Thyroid gland (tissue), 4 donors: ENCODE data around the gene GCC2.

Experiments
- POLR2A ChIP-seq, 2 donors: fragments of 450-650 bp; IDR thresholded peaks; one replicate each; pipeline ENCODE4 v1.6.1; 2017; ENCODE audit warnings: antibody characterized with exemption in 2 of 2, mild to moderate bottlenecking in 2 of 2, moderate library complexity in 1 of 2
- TF ChIP-seq, protein P1 (sequence below), 6 experiments: fragments of 200-600 bp in 3 of 6; fragments of 450-650 bp in 3 of 6; sonication (generic) in 3 of 6; IDR thresholded peaks; one replicate each; pipeline ENCODE4 v1.5.1; 2016 to 2019; ENCODE audit warnings: antibody characterized with exemption in 6 of 6, mild to moderate bottlenecking in 2 of 6, inconsistent platforms in 1 of 6, moderate library complexity in 1 of 6

DNA sequence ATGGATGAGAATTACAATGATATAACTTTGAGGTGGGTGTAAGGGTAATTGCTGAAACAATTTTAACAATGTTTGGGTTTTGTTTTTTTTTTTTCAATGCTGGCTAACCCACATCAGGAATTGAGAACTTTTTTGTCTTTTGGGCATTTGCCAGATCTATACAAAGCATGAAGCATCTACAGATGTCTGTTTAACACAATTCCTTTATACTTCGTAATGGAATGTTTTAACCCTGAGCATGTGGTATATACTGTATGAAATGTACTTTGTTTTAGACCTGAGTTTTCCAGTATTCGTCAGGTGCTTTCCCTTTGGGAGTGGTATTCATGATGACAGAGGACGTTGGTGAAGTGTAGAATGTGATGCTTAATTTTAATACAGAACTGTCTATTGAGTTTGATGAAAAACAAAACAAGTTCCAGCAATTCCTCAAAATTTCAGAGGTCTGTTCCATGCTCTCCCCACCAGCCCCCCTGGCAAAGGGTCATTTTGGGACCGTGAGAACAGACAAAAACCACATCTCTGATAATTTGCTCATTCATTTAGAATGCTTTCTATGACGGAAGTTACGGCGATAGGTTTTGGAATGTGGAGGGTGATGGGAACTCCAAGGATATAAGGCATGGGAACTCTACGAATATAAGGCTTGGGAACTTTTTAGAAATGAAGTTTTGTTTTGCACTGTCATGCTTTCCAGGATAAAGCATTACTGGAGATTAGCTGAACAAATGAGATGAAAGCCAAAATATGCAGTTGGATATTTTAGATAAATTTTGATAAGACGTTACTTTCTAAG, 99.4 kb downstream of the GCC2 start:
- TF ChIP-seq, protein P1, sequence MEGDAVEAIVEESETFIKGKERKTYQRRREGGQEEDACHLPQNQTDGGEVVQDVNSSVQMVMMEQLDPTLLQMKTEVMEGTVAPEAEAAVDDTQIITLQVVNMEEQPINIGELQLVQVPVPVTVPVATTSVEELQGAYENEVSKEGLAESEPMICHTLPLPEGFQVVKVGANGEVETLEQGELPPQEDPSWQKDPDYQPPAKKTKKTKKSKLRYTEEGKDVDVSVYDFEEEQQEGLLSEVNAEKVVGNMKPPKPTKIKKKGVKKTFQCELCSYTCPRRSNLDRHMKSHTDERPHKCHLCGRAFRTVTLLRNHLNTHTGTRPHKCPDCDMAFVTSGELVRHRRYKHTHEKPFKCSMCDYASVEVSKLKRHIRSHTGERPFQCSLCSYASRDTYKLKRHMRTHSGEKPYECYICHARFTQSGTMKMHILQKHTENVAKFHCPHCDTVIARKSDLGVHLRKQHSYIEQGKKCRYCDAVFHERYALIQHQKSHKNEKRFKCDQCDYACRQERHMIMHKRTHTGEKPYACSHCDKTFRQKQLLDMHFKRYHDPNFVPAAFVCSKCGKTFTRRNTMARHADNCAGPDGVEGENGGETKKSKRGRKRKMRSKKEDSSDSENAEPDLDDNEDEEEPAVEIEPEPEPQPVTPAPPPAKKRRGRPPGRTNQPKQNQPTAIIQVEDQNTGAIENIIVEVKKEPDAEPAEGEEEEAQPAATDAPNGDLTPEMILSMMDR (IDR thresholded peaks at IDR 0.05), result no peak
- no peak for TF ChIP-seq POLR2A (IDR thresholded peaks at IDR 0.05)
